Spleen (tissue), 13 donors: ENCODE measurements around the gene THAP9. TPM values are rescaled to one million over a fixed set of nuclear protein-coding genes. Genes with fewer than 3 reads are reported as not detected.

Source experiments
- DNase-seq: peaks from one replicate; pipeline ENCODE4 v3.0.0-alpha.2; 2020
- H3K27ac ChIP-seq, 8 donors: fragments of 200-600 bp; sonication (generic) in 7 of 8; 1 replicate in 4 of 8; 2 replicates in 4 of 8; pipeline versions ENCODE4 v1.5.0 to v1.8.0; 2016 to 2021; ENCODE audit warnings: inconsistent platforms in 4 of 8, mild to moderate bottlenecking in 4 of 8, moderate library complexity in 1 of 8
- H3K27me3 ChIP-seq, 7 donors: fragments of 200-600 bp; sonication (generic) in 6 of 7; replicated peaks in 1 of 7; 1 replicate in 4 of 7; 2 replicates in 3 of 7; pipeline versions ENCODE4 v1.5.0 to v1.8.0; 2016 to 2021; ENCODE audit warnings: inconsistent platforms in 3 of 7, mild to moderate bottlenecking in 1 of 7
- H3K36me3 ChIP-seq, 6 donors: fragments of 200-600 bp; sonication (generic) in 5 of 6; 1 replicate in 4 of 6; 2 replicates in 2 of 6; pipeline versions ENCODE4 v1.5.0 to v1.8.0; 2016 to 2021; ENCODE audit warnings: inconsistent platforms in 2 of 6
- H3K4me1 ChIP-seq, 6 donors: fragments of 200-600 bp; sonication (generic) in 5 of 6; 1 replicate in 3 of 6; 2 replicates in 3 of 6; pipeline versions ENCODE4 v1.5.0 to v1.8.0; 2016 to 2021; ENCODE audit warnings: inconsistent platforms in 3 of 6
- H3K4me3 ChIP-seq, 8 donors: fragments of 200-600 bp; sonication (generic) in 7 of 8; 1 replicate in 4 of 8; 2 replicates in 4 of 8; pipeline versions ENCODE4 v1.5.0 to v1.8.0; 2016 to 2021; ENCODE audit warnings: inconsistent platforms in 4 of 8, mild to moderate bottlenecking in 4 of 8, moderate library complexity in 2 of 8
- H3K9me3 ChIP-seq, 8 donors: fragments of 200-600 bp; sonication (generic) in 7 of 8; 1 replicate in 4 of 8; 2 replicates in 4 of 8; pipeline versions ENCODE4 v1.5.0 to v1.8.0; 2016 to 2021; ENCODE audit warnings: inconsistent platforms in 4 of 8
- CTCF ChIP-seq, 11 experiments: fragments of 200-600 bp in 7 of 11; fragments of 450-650 bp in 4 of 11; sonication (generic) in 4 of 11; IDR thresholded peaks in 8 of 11; conservative IDR thresholded peaks in 3 of 11; 1 replicate in 7 of 11; 2 replicates in 4 of 11; pipeline versions ENCODE4 v1.4.0 to v1.8.0; 2016 to 2021; ENCODE audit warnings: antibody characterized with exemption in 11 of 11, inconsistent platforms in 4 of 11, mild to moderate bottlenecking in 1 of 11
- POLR2A ChIP-seq, 3 donors: fragments of 450-650 bp; IDR thresholded peaks; one replicate each; pipeline ENCODE4 v1.5.1; 2017; ENCODE audit warnings: antibody characterized with exemption in 3 of 3, mild to moderate bottlenecking in 1 of 3
- POLR2AphosphoS5 ChIP-seq, 3 donors: sonication (generic); formaldehyde crosslinking; IDR thresholded peaks; one replicate each; pipeline ENCODE4 v1.5.1; 2017; ENCODE audit warnings: antibody characterized with exemption in 3 of 3
- WGBS, 5 donors: extraction: QIAGEN DNeasy Blood & Tissue Kit in 3 of 5; methylation state at CpG; one replicate each; pipeline versions ENCODE4 v1.1.5 to v1.1.7; 2013 to 2018; 5-methylcytosine and 5-hydroxymethylcytosine counted together
- intact Hi-C: fragments of 100-400 bp; cut with DNase I; formaldehyde crosslinking; loops from one replicate; pipeline ENCODE4 v1.15.0; 2023; ENCODE audit warnings: low total_unique reads
- long read RNA-seq, 2 donors: transcript quantifications; one replicate each; lab custom pipeline, GENCODE V29; 2026
- polyA plus RNA-seq, 3 donors: library from polyadenylated mRNA; stranded (reverse); fragments of 200-250 nt; gene quantifications; one replicate each; pipeline ENCODE4 v1.2.1, GENCODE V29; 2013
- total RNA-seq, 7 donors: library from RNA; depleted of rRNA in 3 of 7; stranded (reverse); fragments of >200 nt in 3 of 7; fragmentation: NEBNext Ultra II Directional in 4 of 7; extraction: Animal tissue kit (Norgen Biotek cat#: 25700) in 4 of 7; gene quantifications; one replicate each; pipeline versions ENCODE4 v1.1.0 to v1.2.1, GENCODE V29; 2016 to 2021
- donor health status: healthy with polysubstance abuse.
- donor health status: DM: no; HTN: no; CAD: no; lungs with moderate emphysema.
- donor health status: DM: no; HTN: no; CAD: no.
- donor health status: Bipolar disorder and iron deficiency.
- donor health status: healthy.
- donor health status: DM: no; HTN: no; CAD: no.
- donor health status: DM: yes; HTN: yes; CAD: no.

The THAP9 gene, protein sequence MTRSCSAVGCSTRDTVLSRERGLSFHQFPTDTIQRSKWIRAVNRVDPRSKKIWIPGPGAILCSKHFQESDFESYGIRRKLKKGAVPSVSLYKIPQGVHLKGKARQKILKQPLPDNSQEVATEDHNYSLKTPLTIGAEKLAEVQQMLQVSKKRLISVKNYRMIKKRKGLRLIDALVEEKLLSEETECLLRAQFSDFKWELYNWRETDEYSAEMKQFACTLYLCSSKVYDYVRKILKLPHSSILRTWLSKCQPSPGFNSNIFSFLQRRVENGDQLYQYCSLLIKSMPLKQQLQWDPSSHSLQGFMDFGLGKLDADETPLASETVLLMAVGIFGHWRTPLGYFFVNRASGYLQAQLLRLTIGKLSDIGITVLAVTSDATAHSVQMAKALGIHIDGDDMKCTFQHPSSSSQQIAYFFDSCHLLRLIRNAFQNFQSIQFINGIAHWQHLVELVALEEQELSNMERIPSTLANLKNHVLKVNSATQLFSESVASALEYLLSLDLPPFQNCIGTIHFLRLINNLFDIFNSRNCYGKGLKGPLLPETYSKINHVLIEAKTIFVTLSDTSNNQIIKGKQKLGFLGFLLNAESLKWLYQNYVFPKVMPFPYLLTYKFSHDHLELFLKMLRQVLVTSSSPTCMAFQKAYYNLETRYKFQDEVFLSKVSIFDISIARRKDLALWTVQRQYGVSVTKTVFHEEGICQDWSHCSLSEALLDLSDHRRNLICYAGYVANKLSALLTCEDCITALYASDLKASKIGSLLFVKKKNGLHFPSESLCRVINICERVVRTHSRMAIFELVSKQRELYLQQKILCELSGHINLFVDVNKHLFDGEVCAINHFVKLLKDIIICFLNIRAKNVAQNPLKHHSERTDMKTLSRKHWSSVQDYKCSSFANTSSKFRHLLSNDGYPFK
- 1 to 10 TPM; 2.8 to 8.1 (median 3.6) TPM for total RNA-seq
- polyA plus RNA-seq: 1 to 10 TPM; 1.8 to 2.4 (median 2.1) TPM
- long read RNA-seq, donor 1: 0 reads
- long read RNA-seq, donor 2, partial matches to known transcripts: 0 of 1 reads
- long read RNA-seq, donor 2, other reads (novel, unspliced or antisense): 0 of 1 reads

GRCh38 chr4:82900411-82901182 is at the start of gene THAP9:
TSS of gene THAP9 (plus strand) at chr4:82900735. CDS start at chr4:82900803, 68 bp downstream.
- H3K27ac ChIP-seq: peak within 1 kb of the TSS; percentile 98 to 100 (median 99)
- peak within 1 kb of the TSS; percentile 58 to 83 (median 62) for H3K4me3 ChIP-seq
- H3K9me3 ChIP-seq: no peaks in the 10 kb centered on the region
- TF ChIP-seq CTCF (IDR thresholded peaks at IDR 0.05 in 8 of 11, conservative IDR thresholded peaks at IDR 0.05 in 3 of 11) (peak in 2 of 11 experiments; percentile 12 to 17), POLR2A (IDR thresholded peaks at IDR 0.05) (peak in 2 of 3 donors; percentile 9 to 85), POLR2AphosphoS5 (IDR thresholded peaks at IDR 0.05) (peak; percentile 94)
- peak; percentile 99 for DNase-seq
- intact Hi-C loops: loop anchor here (10.0 kb wide), 1 partner anchor 114 kb away; the partner anchor contains the start of gene LIN54
- H3K4me1 ChIP-seq: peaks cover 29 to 68% (median 42%) of the 10 kb centered on the region in 6 donors
- 0 to 1% (median 0%) methylated on average over 49 to 67 of the region's 67 CpGs for WGBS, 5 donors
- H3K27me3 ChIP-seq: no peaks in the 10 kb centered on the region
- H3K36me3 ChIP-seq: peaks cover 0 to 25% (median 6%) of the 10 kb centered on the region in 6 donors

DNA sequence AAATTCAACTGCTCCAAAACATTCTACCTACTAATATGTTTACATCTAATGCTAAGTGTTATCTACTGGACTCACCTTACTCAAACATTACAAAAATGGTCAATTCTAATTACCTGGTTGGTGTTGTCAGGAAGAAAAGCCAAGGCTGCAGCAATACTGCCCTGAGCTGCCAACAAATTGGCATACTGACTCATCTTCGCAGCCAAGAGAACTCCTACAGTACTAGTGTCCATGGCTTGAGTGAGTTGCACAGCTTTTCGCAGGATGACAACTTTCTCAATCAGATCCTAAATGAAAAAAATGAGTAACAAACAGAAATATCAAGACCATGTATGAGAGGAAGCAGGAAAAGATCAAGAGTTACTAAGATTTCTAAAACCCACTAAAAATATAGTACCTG is 49.2 kb upstream of the THAP9 start:
- Histone ChIP-seq H3K27me3 (no peaks in the 10 kb centered on the region), H3K27ac (no peak overlapping the region), H3K4me3 (no peak overlapping the region), H3K36me3 (peaks cover 7 to 100% (median 86%) of the 10 kb centered on the region in 6 donors), H3K9me3 (no peaks in the 10 kb centered on the region), H3K4me1 (no peaks in the 10 kb centered on the region)
- no peak for DNase-seq
- 94 to 98% (median 96%) methylated on average over 2 of the region's 2 CpGs for WGBS, 5 donors
- no peak for TF ChIP-seq POLR2AphosphoS5 (IDR thresholded peaks at IDR 0.05)
- intact Hi-C loops: no loop called here

GRCh38 chr4:82851885-82852750 is 48.4 kb upstream of the THAP9 start:
- H3K27ac ChIP-seq: no peak overlapping the region
- TF ChIP-seq POLR2AphosphoS5 (IDR thresholded peaks at IDR 0.05) (no peak), CTCF (IDR thresholded peaks at IDR 0.05 in 8 of 11, conservative IDR thresholded peaks at IDR 0.05 in 3 of 11) (peak in 8 of 11 experiments; percentile 12 to 56 (median 44))
- WGBS, 5 donors: 73 to 96% (median 83%) methylated on average over 1 of the region's 1 CpG

More at GRCh38 chr4:82851885-82852750, 48.4 kb upstream of the THAP9 start:
- Histone ChIP-seq H3K9me3 (no peaks in the 10 kb centered on the region), H3K36me3 (peaks cover 6 to 100% (median 86%) of the 10 kb centered on the region in 6 donors), H3K4me1 (no peaks in the 10 kb centered on the region), H3K4me3 (no peak overlapping the region), H3K27me3 (no peaks in the 10 kb centered on the region)
- intact Hi-C loops: no loop called here
- no peak for DNase-seq
